Mesenteric fat pad (tissue), 1 donor: ENCODE data around the gene TANGO2. TPM values are rescaled to one million over a fixed set of nuclear protein-coding genes. Genes with fewer than 3 reads are reported as not detected.

Experiments
- DNase-seq: peaks from one replicate; pipeline ENCODE4 v3.0.0-alpha.2; 2020; ENCODE audit warnings: low spot score
- total RNA-seq: library from RNA; stranded (reverse); fragmentation: NEBNext Ultra II Directional; extraction: Animal tissue kit (Norgen Biotek cat#: 25700); gene quantifications from one replicate; pipeline ENCODE4 v1.2.1, GENCODE V29; 2021
- donor health status: DM: yes; HTN: yes; CAD: no.

TANGO2 gene
- total RNA-seq, 1 donor from 2014 or later, result 34.8 TPM

- DNase-seq, result no peak
Observed at GRCh38 chr22:19994851-19995610, 25.9 kb upstream of the TANGO2 start.

GRCh38 chr22:19995611-19996339, 25.1 kb upstream of the TANGO2 start:
- DNase-seq, result no peak

GRCh38 chr22:19996694-19997384, 24.1 kb upstream of the TANGO2 start:
- DNase-seq, result no peak

GRCh38 chr22:19997561-19998231, 23.2 kb upstream of the TANGO2 start:
- DNase-seq, result no peak

- DNase-seq, result no peak
Observed at GRCh38 chr22:19998232-19998951, 22.5 kb upstream of the TANGO2 start.

GRCh38 chr22:19998991-19999820, 21.7 kb upstream of the TANGO2 start:
- DNase-seq, result no peak

- no peak for DNase-seq
Observed at GRCh38 chr22:20000246-20001081, 20.4 kb upstream of the TANGO2 start.

GRCh38 chr22:20001082-20001638, 19.8 kb upstream of the TANGO2 start:
- DNase-seq, result no peak

- DNase-seq, result no peak
Observed at GRCh38 chr22:20002128-20002527, 18.8 kb upstream of the TANGO2 start.

- no peak for DNase-seq
Observed at GRCh38 chr22:20002636-20003035, 18.3 kb upstream of the TANGO2 start.

- no peak for DNase-seq
Observed at GRCh38 chr22:20003304-20003703, 17.6 kb upstream of the TANGO2 start.

GRCh38 chr22:20004464-20004863, 16.4 kb upstream of the TANGO2 start:
- no peak for DNase-seq

- no peak for DNase-seq
Observed at GRCh38 chr22:20008221-20008995, 12.5 kb upstream of the TANGO2 start.

GRCh38 chr22:20009018-20009491, 11.9 kb upstream of the TANGO2 start:
- DNase-seq, result no peak

- no peak for DNase-seq
Observed at GRCh38 chr22:20009582-20010306, 11.2 kb upstream of the TANGO2 start.

GRCh38 chr22:20010307-20011122, 10.4 kb upstream of the TANGO2 start:
- DNase-seq, result no peak
